Measurements from ENCODE around the gene MYRF.

MYRF gene

DNA sequence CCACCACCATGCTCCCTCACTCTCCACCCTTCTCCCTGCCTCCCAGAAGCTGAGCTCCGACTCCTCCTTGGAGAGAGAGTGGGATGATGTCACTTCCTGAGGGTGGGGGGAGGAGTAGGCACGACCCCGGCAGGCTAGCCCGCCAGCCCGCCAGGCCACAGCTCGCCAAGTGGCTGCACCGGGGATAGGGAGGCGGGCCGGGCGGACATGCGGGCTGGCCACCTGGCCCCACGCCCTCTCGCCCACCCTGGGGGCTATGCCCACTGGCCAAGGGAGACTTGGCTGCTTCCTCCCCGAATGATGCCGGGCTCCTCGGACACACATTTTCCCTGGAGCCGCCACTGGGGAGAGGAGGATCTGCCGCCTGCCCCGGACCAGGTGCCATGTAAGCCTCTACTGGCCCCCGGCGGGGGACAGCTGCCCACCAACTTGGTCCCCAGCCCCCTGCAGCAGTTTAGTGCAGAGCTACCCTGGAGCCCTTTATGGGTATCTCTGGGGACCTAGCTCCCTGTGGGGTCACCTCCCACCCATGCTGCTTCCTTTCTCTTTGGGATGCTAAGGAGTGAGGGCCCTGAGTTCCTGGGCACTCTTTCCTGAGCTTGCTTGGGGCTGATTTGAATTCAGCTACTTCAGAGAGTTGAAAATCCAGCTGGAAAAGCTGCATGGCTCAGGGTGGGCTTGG lies 33.7 kb upstream of the MYRF start:
- DNase-seq (ENCODE audit: low read depth in 2 of 2): no peak

- DNase-seq (ENCODE audit: low read depth in 2 of 2): no peak
Measured at GRCh38 chr11:61719978-61720377, 32.5 kb upstream of the MYRF start.

- no peak for DNase-seq (ENCODE audit: low read depth in 2 of 2)
Measured at GRCh38 chr11:61720597-61720996, 31.8 kb upstream of the MYRF start.

- DNase-seq (ENCODE audit: low read depth in 2 of 2): no peak
Measured at GRCh38 chr11:61724437-61724836, 28.0 kb upstream of the MYRF start.

GRCh38 chr11:61725781-61726231 lies 26.6 kb upstream of the MYRF start:
- DNase-seq (ENCODE audit: low read depth in 2 of 2): no peak

DNA sequence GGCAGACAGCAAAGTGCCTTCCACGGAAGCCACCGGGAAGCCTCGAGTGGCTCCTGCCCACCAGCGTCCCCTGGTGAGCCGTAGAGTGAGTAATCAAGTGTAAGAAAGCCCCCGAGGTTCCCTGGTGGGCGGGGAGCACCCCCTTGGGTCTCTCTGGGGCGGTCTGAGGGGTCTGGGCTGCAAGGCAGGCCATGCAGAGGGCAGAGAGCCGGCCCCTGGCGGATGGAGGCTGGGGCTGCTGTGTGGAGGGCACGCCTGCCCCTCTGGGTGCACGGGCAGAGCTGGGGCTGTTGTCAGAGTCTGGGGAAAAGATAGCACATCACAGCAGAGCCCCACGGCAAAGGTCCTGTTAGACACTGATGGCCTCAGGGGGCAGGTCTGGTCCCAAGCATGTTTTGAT lies 25.7 kb upstream of the MYRF start:
- no peak for DNase-seq (ENCODE audit: low read depth in 2 of 2)

- DNase-seq (ENCODE audit: low read depth in 2 of 2): no peak
Measured at GRCh38 chr11:61727401-61727811, 25.0 kb upstream of the MYRF start.

DNA sequence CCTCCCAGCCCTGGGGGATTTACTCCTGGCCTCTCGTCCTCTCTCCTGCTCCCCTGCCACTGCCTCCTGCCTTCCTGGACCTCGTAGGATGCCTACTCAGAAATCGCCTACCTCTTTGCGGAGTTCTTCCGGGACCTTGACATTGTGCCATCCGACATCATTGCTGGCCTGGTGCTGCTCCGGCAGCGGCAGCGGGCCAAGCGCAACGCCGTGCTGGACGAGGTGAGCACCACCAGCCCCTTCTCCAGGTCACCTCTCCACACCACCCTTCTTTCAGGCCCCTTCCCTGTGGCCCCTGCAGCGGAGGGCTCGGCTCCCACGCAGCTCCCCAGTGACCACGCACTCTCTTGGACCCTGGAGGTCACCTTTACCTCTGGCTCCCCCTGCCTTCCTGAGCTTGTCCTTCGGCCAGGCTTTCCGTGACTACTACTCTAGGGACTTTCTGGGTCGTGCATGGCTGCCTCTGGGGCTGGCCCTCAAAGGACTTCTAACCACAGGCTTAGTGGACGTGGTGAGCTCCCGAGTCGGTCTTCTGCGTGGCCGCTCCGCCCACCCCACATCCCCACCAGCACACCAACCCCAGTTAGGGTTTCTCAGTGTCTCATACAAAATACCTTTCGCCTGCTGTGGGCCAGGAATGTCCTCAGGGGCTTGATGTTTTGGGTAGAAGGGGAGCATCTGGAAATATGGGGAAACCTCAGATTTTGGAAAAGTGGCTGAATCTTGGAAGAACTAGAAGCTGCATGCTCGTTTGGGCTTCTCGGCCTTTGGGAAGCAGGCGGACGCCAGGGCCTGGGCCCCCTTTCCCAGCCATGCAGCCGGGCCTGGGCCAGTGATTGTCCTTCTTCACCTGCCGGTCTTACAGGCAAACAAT lies 24.1 kb upstream of the MYRF start:
- DNase-seq (ENCODE audit: low read depth in 2 of 2): no peak

DNA sequence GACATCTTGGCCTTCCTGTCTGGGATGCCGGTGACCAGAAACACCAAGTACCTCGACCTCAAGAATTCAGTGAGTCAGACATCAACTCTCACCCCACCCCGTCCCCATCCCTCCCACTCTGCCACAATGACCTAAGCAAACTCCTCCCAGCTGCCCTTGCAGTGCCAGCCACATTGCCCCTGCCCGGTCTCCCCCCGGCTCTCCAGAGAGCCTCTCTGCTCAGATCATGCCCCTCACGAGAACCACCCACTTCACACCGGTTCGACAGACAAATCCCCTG lies 23.6 kb upstream of the MYRF start:
- DNase-seq (ENCODE audit: low read depth in 2 of 2): no peak

- DNase-seq (ENCODE audit: low read depth in 2 of 2): no peak
Measured at GRCh38 chr11:61730240-61730994, 22.0 kb upstream of the MYRF start.

DNA sequence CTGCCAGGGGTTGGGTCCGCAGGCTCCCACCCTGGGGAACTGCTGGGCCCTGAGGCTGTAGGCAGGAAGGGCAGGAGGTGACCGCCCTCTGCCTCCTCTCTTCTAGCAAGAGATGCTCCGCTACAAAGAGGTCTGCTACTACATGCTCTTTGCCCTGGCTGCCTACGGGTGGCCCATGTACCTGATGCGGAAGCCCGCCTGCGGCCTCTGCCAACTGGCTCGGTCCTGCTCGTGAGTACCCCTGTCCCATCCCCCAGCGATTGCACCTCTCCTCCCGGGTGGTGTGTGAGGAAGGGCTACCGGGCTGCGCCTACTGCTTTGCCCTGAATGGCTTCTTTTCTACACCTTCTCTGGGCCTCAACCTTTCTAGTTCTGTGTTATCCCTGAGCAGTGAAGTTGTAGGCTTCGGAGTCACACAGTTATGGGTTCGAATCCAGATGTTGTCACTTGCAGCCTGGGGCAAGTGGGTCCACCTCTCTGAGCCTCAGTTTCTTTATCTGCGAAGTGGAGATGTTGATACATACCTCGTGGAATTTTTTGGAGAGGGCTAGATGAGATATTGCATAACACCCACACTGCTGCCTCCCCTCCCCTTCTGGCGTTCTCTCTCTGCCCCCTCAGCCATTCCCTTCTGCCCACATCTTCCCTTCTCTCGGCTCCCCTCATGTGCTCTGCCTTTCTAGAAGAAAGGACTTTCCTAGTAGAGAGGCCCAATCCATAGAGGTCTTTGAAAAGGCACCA lies 21.1 kb upstream of the MYRF start:
- DNase-seq (ENCODE audit: low read depth in 2 of 2): no peak

GRCh38 chr11:61731952-61732675 lies 20.3 kb upstream of the MYRF start:
- DNase-seq (ENCODE audit: low read depth in 2 of 2): no peak

- no peak for DNase-seq (ENCODE audit: low read depth in 2 of 2)
Measured at GRCh38 chr11:61732705-61733104, 19.7 kb upstream of the MYRF start.

DNA sequence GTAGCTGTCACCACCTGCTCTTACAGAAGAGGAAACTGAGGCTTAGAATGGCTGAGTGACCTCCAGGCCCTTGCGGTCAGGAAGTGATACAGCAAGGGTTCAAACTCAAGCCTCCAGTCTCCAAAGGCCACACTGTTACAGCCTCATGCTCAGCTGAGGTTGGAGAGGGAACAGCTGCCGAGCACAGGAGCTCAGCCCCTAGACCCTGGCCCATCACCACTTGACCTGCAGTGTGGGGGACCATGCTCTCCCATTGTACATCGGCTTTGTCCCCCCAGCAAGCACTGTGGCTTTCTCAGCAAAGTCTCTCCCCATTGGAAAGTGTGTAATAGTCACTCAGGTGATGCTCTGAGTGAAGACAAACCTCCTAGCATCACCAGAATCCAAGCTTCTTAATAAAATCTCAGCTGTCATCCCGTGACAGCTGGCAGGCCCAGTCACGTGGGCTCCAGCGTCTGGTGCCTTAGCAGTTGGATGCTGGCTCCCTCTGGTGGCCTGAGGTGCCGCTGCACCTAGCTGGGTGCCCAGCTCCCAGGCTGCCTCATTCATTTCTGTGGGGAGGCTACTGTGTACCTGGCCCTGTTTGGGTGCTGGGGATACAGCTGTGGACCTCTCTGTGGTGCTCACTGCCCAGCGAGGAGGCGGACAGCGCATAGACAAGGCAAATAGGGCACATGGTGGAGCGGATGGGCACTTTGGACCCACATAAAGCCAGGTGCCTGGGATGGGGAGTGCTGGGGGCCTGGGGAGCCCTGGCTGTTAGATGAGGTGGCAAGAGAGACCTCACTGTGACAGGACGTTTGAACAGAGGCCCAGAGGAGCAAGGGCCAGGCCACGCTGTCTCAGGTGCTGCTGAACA lies 19.1 kb upstream of the MYRF start:
- DNase-seq (ENCODE audit: low read depth in 2 of 2): peak; percentile 64 to 70

DNA sequence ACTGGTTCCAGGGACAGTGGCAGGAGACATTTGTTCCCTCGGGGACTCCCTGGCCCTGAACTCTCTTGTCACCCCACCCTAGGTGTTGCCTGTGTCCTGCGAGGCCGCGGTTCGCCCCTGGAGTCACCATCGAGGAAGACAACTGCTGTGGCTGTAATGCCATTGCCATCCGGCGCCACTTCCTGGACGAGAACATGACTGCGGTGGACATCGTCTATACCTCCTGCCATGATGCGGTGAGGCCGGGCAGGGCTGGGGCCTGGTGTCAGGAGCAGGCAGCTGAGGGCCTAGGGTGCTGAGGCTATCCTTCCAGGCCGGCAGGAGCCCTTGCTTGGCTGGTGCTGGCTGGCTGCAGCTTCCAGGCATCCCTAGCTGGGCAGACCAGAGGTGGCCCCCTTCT lies 17.7 kb upstream of the MYRF start:
- DNase-seq (ENCODE audit: low read depth in 2 of 2): no peak

GRCh38 chr11:61735391-61735790 lies 17.0 kb upstream of the MYRF start:
- DNase-seq (ENCODE audit: low read depth in 2 of 2): no peak

DNA sequence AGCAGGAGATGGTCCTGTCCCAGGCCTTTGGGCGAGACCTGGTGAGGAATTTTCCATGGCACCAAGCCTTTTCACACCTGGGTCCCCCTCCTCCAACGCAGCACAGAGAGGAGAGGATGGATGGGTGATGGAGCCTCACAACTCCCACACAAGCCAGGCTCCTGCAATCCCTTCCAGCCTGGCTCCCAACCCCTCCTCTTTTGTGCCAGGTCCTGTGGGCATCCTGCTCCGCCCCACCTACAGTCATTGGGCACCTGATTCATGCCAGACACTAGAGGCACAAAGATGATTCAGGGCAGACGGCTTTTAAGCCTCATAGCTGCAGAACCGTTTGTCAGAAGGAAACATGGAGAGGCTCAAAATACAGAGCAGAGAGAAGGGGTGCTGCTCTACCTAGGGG lies 16.1 kb upstream of the MYRF start:
- no peak for DNase-seq (ENCODE audit: low read depth in 2 of 2)

DNA sequence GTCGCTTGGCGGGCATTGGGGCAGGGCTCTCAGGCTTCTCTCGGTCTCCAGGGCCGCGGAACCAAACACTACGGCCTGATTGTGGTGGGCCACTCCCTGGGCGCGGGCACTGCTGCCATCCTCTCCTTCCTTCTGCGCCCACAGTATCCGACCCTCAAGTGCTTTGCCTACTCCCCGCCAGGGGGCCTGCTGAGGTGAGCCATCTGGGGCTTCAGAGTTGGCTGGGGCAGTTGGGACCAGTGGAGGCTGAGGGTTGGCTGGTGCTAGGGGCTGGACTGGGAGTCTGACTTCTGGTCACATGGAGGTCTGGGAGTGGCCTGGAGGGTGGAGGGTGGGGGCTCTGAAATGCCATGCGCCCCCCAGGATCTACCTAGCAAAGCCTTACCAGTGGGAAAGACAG lies 15.3 kb upstream of the MYRF start:
- no peak for DNase-seq (ENCODE audit: low read depth in 2 of 2)

- no peak for DNase-seq (ENCODE audit: low read depth in 2 of 2)
Measured at GRCh38 chr11:61737636-61738386, 14.6 kb upstream of the MYRF start.

DNA sequence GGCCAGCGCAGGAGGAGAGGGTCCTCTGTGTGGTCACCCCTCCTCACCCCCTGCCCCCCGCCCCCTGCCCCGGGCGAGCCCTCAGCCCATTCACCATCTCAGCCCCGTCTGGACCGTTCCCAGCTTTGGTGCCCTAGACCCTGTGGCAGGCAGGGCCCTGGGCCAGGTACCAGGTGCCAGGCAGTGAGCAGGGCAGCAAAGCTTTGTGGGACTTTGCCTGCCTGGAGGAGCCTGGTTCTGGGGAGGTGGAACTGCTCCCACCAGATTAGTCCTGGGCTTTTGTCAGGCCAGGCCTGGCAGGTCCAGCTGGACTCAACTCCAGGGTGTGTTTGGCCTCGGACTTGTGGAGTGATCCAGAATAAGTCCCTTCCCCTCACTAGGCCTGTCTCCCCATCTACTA lies 13.7 kb upstream of the MYRF start:
- no peak for DNase-seq (ENCODE audit: low read depth in 2 of 2)

All from stimulated activated CD4-positive, alpha-beta T cell treated with anti-CD3 and anti-CD28 coated beads, Interleukin-12 subunit alpha, Interleukin-12 subunit beta, amount 100 ng/mL, for 24 hours (primary cell).